Aorta (tissue), 5 donors: ENCODE measurements around the gene SEC61A2. TPM values are rescaled to one million over a fixed set of nuclear protein-coding genes. Genes with fewer than 3 reads are reported as not detected.
A peak's percentile ranks its signal among the peaks of the same experiment; 100 is the strongest.

Experiments used
- ATAC-seq: fragments of 200-7000 bp; cut with Tn5 transposase; one replicate; pipeline ENCODE4 v1.9.1; 2022; ENCODE audit warnings: moderate library complexity; ENCODE audit not compliant: low FRiP score
- DNase-seq, 2 donors: peaks; one replicate each; pipeline ENCODE4 v3.0.0-alpha.2; 2020
- H3K27ac ChIP-seq, 2 donors: one replicate each; pipeline ENCODE4 v1.5.1; 2013; ENCODE audit warnings: low read length in 2 of 2, mild to moderate bottlenecking in 2 of 2, moderate library complexity in 2 of 2, control low read depth in 1 of 2, inconsistent platforms in 1 of 2, low read depth in 1 of 2
- H3K27me3 ChIP-seq, 2 donors: one replicate each; pipeline ENCODE4 v1.6.1; 2013; ENCODE audit warnings: control low read depth in 1 of 2, low read length in 1 of 2, mild to moderate bottlenecking in 1 of 2, moderate library complexity in 1 of 2; ENCODE audit not compliant: insufficient read depth in 2 of 2, control insufficient read depth in 1 of 2
- H3K36me3 ChIP-seq, 2 donors: one replicate each; pipeline ENCODE4 v1.6.1; 2013; ENCODE audit warnings: control low read depth in 1 of 2, low read length in 1 of 2, mild to moderate bottlenecking in 1 of 2; ENCODE audit not compliant: insufficient read depth in 2 of 2, control insufficient read depth in 1 of 2
- H3K4me1 ChIP-seq, 2 donors: one replicate each; pipeline ENCODE4 v1.6.1; 2013; ENCODE audit warnings: low read length in 2 of 2, control low read depth in 1 of 2, mild to moderate bottlenecking in 1 of 2, moderate library complexity in 1 of 2; ENCODE audit not compliant: insufficient read depth in 2 of 2, control insufficient read depth in 1 of 2
- H3K4me3 ChIP-seq, 2 donors: one replicate each; pipeline ENCODE4 v1.5.1; 2013; ENCODE audit warnings: low read length in 2 of 2, control low read depth in 1 of 2, mild to moderate bottlenecking in 1 of 2
- H3K9me3 ChIP-seq: one replicate; pipeline ENCODE4 v1.6.1; 2013; ENCODE audit warnings: mild to moderate bottlenecking, low read length; ENCODE audit not compliant: control insufficient read depth
- WGBS, 2 donors: extraction: QIAGEN DNeasy Blood & Tissue Kit; methylation state at CpG; one replicate each; pipeline ENCODE4 v1.1.7; 2013; 5-methylcytosine and 5-hydroxymethylcytosine counted together
- intact Hi-C, 2 donors: fragments of 100-400 bp; cut with DNase I; formaldehyde crosslinking; loops; one replicate each; pipeline versions ENCODE4 v1.14.2 to v1.15.0; 2022
- microRNA-seq, 2 donors: library from miRNA; unstranded; fragments of <30 nt; microRNA quantifications; one replicate each; pipeline ENCODE4 v1.2.0, GENCODE V29; 2020
- polyA plus RNA-seq, 2 donors: library from polyadenylated mRNA; stranded (reverse); fragments of 200-250 nt; gene quantifications; one replicate each; pipeline ENCODE4 v1.2.3, GENCODE V29; 2013
- total RNA-seq, 2 donors: library from RNA; stranded (reverse); fragmentation: NEBNext Ultra II Directional; extraction: Animal tissue kit (Norgen Biotek cat#: 25700); gene quantifications; one replicate each; pipeline ENCODE4 v1.2.1, GENCODE V29; 2021
- donor health status: healthy with polysubstance abuse.
- donor health status: Bipolar disorder and iron deficiency.
- donor health status: DM: no; HTN: no; CAD: no.
- donor health status: DM: no; HTN: no; CAD: no.
- donor health status: DM: yes; HTN: yes; CAD: no.

The SEC61A2 gene
- total and polyA plus RNA-seq, 4 donors, result 3.3 to 8.7 (median 7.0) TPM

DNA sequence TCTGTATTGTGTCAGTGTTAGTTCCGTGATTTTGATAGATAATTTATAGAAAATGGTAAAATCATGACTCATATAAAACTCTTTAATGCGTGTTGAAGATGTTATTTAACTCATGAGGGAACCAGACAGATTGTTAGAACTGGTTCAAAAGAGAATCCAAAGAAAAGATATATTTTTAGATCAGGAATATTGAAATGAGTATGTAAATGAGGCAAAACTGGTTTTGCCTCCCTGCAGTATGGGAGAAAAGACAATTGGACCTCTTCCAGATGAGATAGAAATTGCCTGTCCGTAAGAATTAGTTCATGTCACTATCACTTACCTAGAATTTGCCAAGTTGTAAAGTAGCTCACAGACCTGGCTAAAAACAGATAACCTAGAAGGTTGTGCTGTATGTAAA is 84.1 kb downstream of the SEC61A2 start:
- Histone ChIP-seq H3K27ac (no peak overlapping the region), H3K4me3 (no peak overlapping the region), H3K36me3 (peaks cover 3 to 7% of the 10 kb centered on the region in 2 donors), H3K9me3 (no peaks in the 10 kb centered on the region), H3K4me1 (no peaks in the 10 kb centered on the region), H3K27me3 (no peaks in the 10 kb centered on the region)
- no peak for ATAC-seq
- intact Hi-C loops, result no loop called here
- 69 to 71% methylated on average over 3 of the region's 3 CpGs for WGBS, 2 donors
- DNase-seq, result no peak

DNA sequence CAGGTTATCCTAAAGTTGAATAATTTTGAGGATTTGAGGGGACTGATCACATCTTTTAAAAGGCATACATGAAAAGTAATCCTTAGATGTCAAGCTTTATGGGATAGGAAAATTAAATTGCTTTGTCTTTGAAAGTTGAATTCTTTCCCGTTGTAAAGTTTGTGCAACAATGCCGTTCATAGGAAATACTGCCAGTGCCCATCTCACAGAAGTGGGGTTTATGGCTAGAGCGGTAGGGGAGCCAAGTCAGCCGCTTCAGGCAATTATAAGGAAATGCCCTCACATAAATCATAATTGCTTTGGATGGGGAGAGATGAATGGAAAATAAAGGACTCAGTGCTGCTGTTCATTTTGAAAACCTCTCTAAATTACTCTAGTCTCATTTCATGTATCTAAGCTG is 84.6 kb downstream of the SEC61A2 start:
- DNase-seq (no peak), ATAC-seq (no peak)
- intact Hi-C loops, result no loop called here
- Histone ChIP-seq H3K4me3 (no peak overlapping the region), H3K27me3 (no peaks in the 10 kb centered on the region), H3K4me1 (no peaks in the 10 kb centered on the region), H3K36me3 (peaks cover 5 to 7% of the 10 kb centered on the region in 2 donors), H3K9me3 (no peaks in the 10 kb centered on the region), H3K27ac (no peak overlapping the region)
- WGBS, 2 donors, result 64 to 70% methylated on average over 4 of the region's 4 CpGs

DNA sequence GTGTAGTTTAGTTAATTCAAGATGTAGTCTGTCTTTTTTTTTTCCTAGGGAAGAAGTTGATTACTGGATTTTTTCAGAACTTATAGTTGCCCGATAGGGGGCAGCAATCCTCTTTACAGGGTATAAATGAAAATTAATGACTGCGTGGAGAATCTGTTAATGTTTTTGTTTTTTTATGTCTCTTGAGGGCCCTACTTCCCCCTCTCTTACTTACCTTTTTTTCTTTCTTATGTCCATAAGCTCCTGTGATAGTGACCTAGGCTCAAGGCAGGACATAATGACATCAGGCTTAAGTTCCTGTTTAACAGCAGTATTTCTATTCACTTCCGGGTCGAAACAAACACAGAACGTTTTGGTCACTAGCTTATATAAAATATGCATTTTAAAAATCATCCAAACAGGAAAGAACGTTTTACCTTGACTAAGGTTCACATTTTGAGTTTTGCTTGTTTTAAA is 85.3 kb downstream of the SEC61A2 start:
- H3K27ac ChIP-seq, result peak overlapping the region in 1 of 2 donors; percentile 43
- peak overlapping the region in 1 of 2 donors; percentile 28 for H3K4me3 ChIP-seq
- 15 to 17% methylated on average over 6 of the region's 6 CpGs for WGBS, 2 donors
- no peaks in the 10 kb centered on the region for H3K4me1 ChIP-seq
- ATAC-seq (no peak), DNase-seq (no peak)
- H3K36me3 ChIP-seq, result peaks cover 5 to 7% of the 10 kb centered on the region in 2 donors
- no peaks in the 10 kb centered on the region for H3K9me3 ChIP-seq
- H3K27me3 ChIP-seq, result no peaks in the 10 kb centered on the region
- intact Hi-C loops, result no loop called here

Small RNAs within 50 kb of the gene (microRNA-seq; reads per million reads assigned to microRNA genes)
- gene MIR548AK, result 0 reads per million in 2 donors

Other genes starting within 250 kb of the SEC61A2 start
- gene UPF2, start 86.9 kb upstream of the SEC61A2 start, total RNA-seq, result 10 to 100 TPM; 17.8 to 26.1 TPM
- 10 to 100 TPM; 16.0 to 27.5 TPM for gene UPF2, start 86.9 kb upstream of the SEC61A2 start, polyA plus RNA-seq
- gene DHTKD1, start 60.7 kb upstream of the SEC61A2 start, total RNA-seq, result 10 to 100 TPM; 16.2 to 20.2 TPM
- gene DHTKD1, start 60.7 kb upstream of the SEC61A2 start, polyA plus RNA-seq, result 1 to 10 TPM; 4.0 to 7.2 TPM
- gene NUDT5, start 66.2 kb downstream of the SEC61A2 start, total RNA-seq, result 10 to 100 TPM; 25.9 to 39.7 TPM
- gene NUDT5, start 66.2 kb downstream of the SEC61A2 start, polyA plus RNA-seq, result 10 to 100 TPM; 21.3 to 37.8 TPM
- 10 to 100 TPM; 39.8 to 53.9 TPM for gene CDC123, start 66.5 kb downstream of the SEC61A2 start, total RNA-seq
- 10 to 100 TPM; 36.7 to 66.7 TPM for gene CDC123, start 66.5 kb downstream of the SEC61A2 start, polyA plus RNA-seq
- gene CAMK1D, start 219.9 kb downstream of the SEC61A2 start, total RNA-seq, result 10 to 100 TPM; 10.9 to 19.0 TPM
- 1 to 10 TPM; 1.9 to 4.4 TPM for gene CAMK1D, start 219.9 kb downstream of the SEC61A2 start, polyA plus RNA-seq